ENCODE measurements around the gene CALML3.

DNA sequence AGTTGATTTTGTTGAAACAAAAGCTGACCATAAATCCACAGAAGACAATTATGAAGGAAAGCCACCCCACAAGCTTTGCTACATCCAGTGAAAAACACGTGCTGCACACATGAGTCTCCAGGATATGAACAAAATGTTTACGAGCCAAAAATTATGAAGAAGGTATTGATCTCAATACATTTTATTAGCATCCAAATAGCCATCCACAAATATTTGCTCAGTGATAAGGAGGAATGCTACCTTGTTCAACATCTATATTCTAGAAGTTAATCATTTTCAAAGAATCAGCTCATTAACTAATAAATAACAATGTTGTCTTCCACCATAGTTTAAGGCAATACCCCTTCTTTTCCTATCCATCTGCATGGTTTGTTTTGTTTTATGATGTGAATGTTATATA, 42.7 kb downstream of the CALML3 start:
- TF ChIP-seq CTCF (conservative IDR thresholded peaks at IDR 0.05; ENCODE audit: low read depth, low read length), result no peak
- TF ChIP-seq EZH2 (IDR thresholded peaks at IDR 0.05; ENCODE audit: borderline replicate concordance, low read depth, low read length, poor library complexity, severe bottlenecking), result no peak

Measured in A673 (cell line).